GM23338 (cell line): ENCODE results near the gene TCF12. TPM values are rescaled to one million over a fixed set of nuclear protein-coding genes. Genes with fewer than 3 reads are reported as not detected.

Experiments
- ATAC-seq: fragments of 200-7000 bp; cut with Tn5 transposase; 3 replicates; pipeline ENCODE4 v1.9.1; 2020
- DNase-seq: peaks from one replicate; pipeline ENCODE4 v3.0.0-alpha.2; 2015; ENCODE audit warnings: low spot score
- H2AFZ ChIP-seq: fragments of 200-600 bp; sonication (generic); 2 replicates; pipeline ENCODE4 v1.8.0; 2016; ENCODE audit warnings: antibody characterized with exemption, mild to moderate bottlenecking, moderate library complexity
- H3F3A ChIP-seq: fragments of 200-600 bp; sonication (generic); replicated peaks from 2 replicates; pipeline ENCODE4 v1.8.0; 2017; ENCODE audit warnings: antibody characterized with exemption, mixed run types, low read depth
- H3K27ac ChIP-seq: fragments of 200-600 bp; sonication (generic); 2 replicates; pipeline ENCODE4 v1.6.1; 2016; ENCODE audit warnings: low read depth
- H3K27me3 ChIP-seq: fragments of 200-600 bp; sonication (generic); 2 replicates; pipeline ENCODE4 v1.8.0; 2016; ENCODE audit warnings: mild to moderate bottlenecking, mixed run types, moderate library complexity; ENCODE audit not compliant: insufficient read depth
- H3K36me3 ChIP-seq: fragments of 200-600 bp; sonication (generic); 2 replicates; pipeline ENCODE4 v1.8.0; 2016; ENCODE audit warnings: mild to moderate bottlenecking; ENCODE audit not compliant: insufficient read depth
- H3K4me1 ChIP-seq: fragments of 200-600 bp; sonication (generic); 2 replicates; pipeline ENCODE4 v1.8.0; 2016; ENCODE audit warnings: mild to moderate bottlenecking, moderate library complexity; ENCODE audit not compliant: insufficient read depth
- H3K4me2 ChIP-seq: fragments of 200-600 bp; sonication (generic); 2 replicates; pipeline ENCODE4 v1.7.1; 2017; ENCODE audit warnings: mixed run types
- H3K4me3 ChIP-seq: fragments of 200-600 bp; sonication (generic); 2 replicates; pipeline ENCODE4 v1.6.1; 2016; ENCODE audit warnings: mixed run types
- H3K79me2 ChIP-seq: fragments of 200-600 bp; sonication (generic); replicated peaks from 2 replicates; pipeline ENCODE4 v1.8.0; 2017; ENCODE audit warnings: mild to moderate bottlenecking; ENCODE audit not compliant: insufficient read depth
- H3K9me2 ChIP-seq: fragments of 200-600 bp; sonication (generic); 2 replicates; pipeline ENCODE4 v1.8.0; 2017; ENCODE audit not compliant: insufficient read depth
- H4K20me1 ChIP-seq: fragments of 200-600 bp; sonication (generic); replicated peaks from 2 replicates; pipeline ENCODE4 v1.8.0; 2017; ENCODE audit warnings: mild to moderate bottlenecking; ENCODE audit not compliant: insufficient read depth
- H3K27ac Mint-ChIP-seq: 2 replicates; pipeline ENCODE4 v1.8.0; 2020; ENCODE audit warnings: inconsistent platforms, mild to moderate bottlenecking, moderate library complexity, mixed read lengths
- H3K27me3 Mint-ChIP-seq: 3 replicates; pipeline ENCODE4 v1.8.0; 2022; ENCODE audit warnings: low read depth, mild to moderate bottlenecking, moderate library complexity, mixed read lengths, inconsistent platforms; ENCODE audit not compliant: insufficient read depth, poor library complexity
- H3K36me3 Mint-ChIP-seq: 3 replicates; pipeline ENCODE4 v1.8.0; 2021; ENCODE audit warnings: low read depth, mild to moderate bottlenecking, inconsistent platforms, moderate library complexity, mixed read lengths
- H3K4me1 Mint-ChIP-seq: 3 replicates; pipeline ENCODE4 v1.8.0; 2020; ENCODE audit warnings: mild to moderate bottlenecking, inconsistent platforms, mixed read lengths
- H3K4me3 Mint-ChIP-seq: 3 replicates; pipeline ENCODE4 v1.8.0; 2021; ENCODE audit warnings: moderate library complexity, mild to moderate bottlenecking, inconsistent platforms, mixed read lengths
- H3K9me3 Mint-ChIP-seq: 3 replicates; pipeline ENCODE4 v1.8.0; 2020; ENCODE audit warnings: moderate library complexity, mild to moderate bottlenecking, inconsistent platforms, mixed read lengths
- CTCF ChIP-seq, 2 experiments: fragments of 200-600 bp in 1 of 2; sonication (generic) in 1 of 2; conservative IDR thresholded peaks; 2 replicates each; pipeline versions ENCODE4 v1.5.1 to v1.6.1; 2016 to 2017; ENCODE audit warnings: antibody characterized with exemption in 2 of 2, low read depth in 2 of 2, mild to moderate bottlenecking in 2 of 2, moderate library complexity in 1 of 2
- JUNB ChIP-seq: IDR thresholded peaks from one replicate; pipeline ENCODE4 v1.6.1; 2016; ENCODE audit warnings: antibody characterized with exemption; ENCODE audit not compliant: unreplicated experiment
- POLR2AphosphoS5 ChIP-seq: IDR thresholded peaks from 2 replicates; pipeline ENCODE4 v1.6.1; 2016; ENCODE audit warnings: antibody characterized with exemption, low read depth
- REST ChIP-seq: IDR thresholded peaks from one replicate; pipeline ENCODE4 v1.6.1; 2018; ENCODE audit warnings: antibody characterized with exemption; ENCODE audit not compliant: unreplicated experiment
- STAT1 ChIP-seq: IDR thresholded peaks from one replicate; pipeline ENCODE4 v1.6.1; 2016; ENCODE audit warnings: antibody characterized with exemption; ENCODE audit not compliant: unreplicated experiment
- ZNF114 ChIP-seq: fragments of 250-450 bp; sonication (Bioruptor Pico); IDR thresholded peaks from 2 replicates; pipeline ENCODE4 v1.5.0; 2020; ENCODE audit warnings: mild to moderate bottlenecking, moderate library complexity
- ZNF462 ChIP-seq: fragments of 250-450 bp; sonication (Bioruptor Pico); IDR thresholded peaks from 2 replicates; pipeline ENCODE4 v1.5.0; 2020; ENCODE audit warnings: mild to moderate bottlenecking, moderate library complexity
- polyA plus RNA-seq: library from polyadenylated mRNA; unstranded; fragments of >200 nt; fragmentation: Nextera tagmentation; extraction: Ambion mirVana; gene quantifications from 2 replicates; pipeline ENCODE4 v1.2.1, GENCODE V29; 2016
- total RNA-seq: library from RNA; depleted of rRNA; stranded (reverse); fragments of >200 nt; shearing (Covaris generic); gene quantifications from 2 replicates; pipeline ENCODE4 v1.2.3, GENCODE V29; 2014

Gene TCF12
- total and polyA plus RNA-seq, 2 experiments from 2014 or later: 27.6 to 104 TPM

- no peaks in the 10 kb centered on the region for H3K9me3 Mint-ChIP-seq
- no peaks in the 10 kb centered on the region for H3K27me3 ChIP-seq
- peak overlapping the region; percentile 93 for H3K27ac Mint-ChIP-seq
- H3K4me3 Mint-ChIP-seq: peak overlapping the region; percentile 75
- H3K4me1 Mint-ChIP-seq: peaks cover 69% of the 10 kb centered on the region
- H3K36me3 Mint-ChIP-seq: no peaks in the 10 kb centered on the region
- H3K9me2 ChIP-seq: no peaks in the 10 kb centered on the region
- no peaks in the 10 kb centered on the region for H3K27me3 Mint-ChIP-seq
- H3K36me3 ChIP-seq: no peaks in the 10 kb centered on the region
- H3K4me3 ChIP-seq: peak overlapping the region; percentile 11
- TF ChIP-seq POLR2AphosphoS5 (no peak), ZNF114 (no peak), STAT1 (no peak), CTCF (conservative IDR thresholded peaks at IDR 0.05; ENCODE audit: low read depth in 2 of 2) (no peak), ZNF462 (CRISPR knock-in tag) (no peak), JUNB (no peak), REST (no peak)
- ATAC-seq (peak; percentile 97), DNase-seq (peak; percentile 87)
- H3K27ac ChIP-seq: peak overlapping the region; percentile 15; the same call in 1 of the 2 replicates
- peak overlapping the region; percentile 21; the same call in 1 of the 2 replicates for H3K4me2 ChIP-seq
- peaks cover 49% of the 10 kb centered on the region for H3K4me1 ChIP-seq
- no peaks in the 10 kb centered on the region for H3F3A ChIP-seq
- H3K79me2 ChIP-seq: peaks cover 50% of the 10 kb centered on the region
- H4K20me1 ChIP-seq: no peaks in the 10 kb centered on the region
- H2AFZ ChIP-seq: no peak overlapping the region
Measured at GRCh38 chr15:57218826-57219576, 300.6 kb downstream of the TCF12 start.
